GM21737 (cell line): ENCODE measurements around the gene CT45A6.
"Not testable (repeated sequence)": the region's sequence is repeated elsewhere in the genome, so short reads cannot be mapped to it uniquely, and the experiment has no call there.

Source experiments
- ATAC-seq: cut with Tn5 transposase; IDR thresholded peaks from one replicate; pipeline ENCODE4 v1.9.1; 2021; ENCODE audit warnings: mild to moderate bottlenecking, moderate library complexity; ENCODE audit not compliant: unreplicated experiment

The CT45A6 gene

GRCh38 chrX:135802687-135803086 lies at the start of gene CT45A6:
CT45A6 (minus strand) TSS chrX:135802787; CDS start chrX:135798993, 3,794 bp downstream.
- ATAC-seq = not testable (repeated sequence)

GRCh38 chrX:135837180-135837579 lies 34.6 kb upstream of the CT45A6 start, which contains the start of gene CT45A7:
CT45A7 (minus strand) TSS chrX:135837280; CDS start chrX:135833533, 3,747 bp downstream.
- ATAC-seq = not testable (repeated sequence)

GRCh38 chrX:135819912-135820311 lies 17.3 kb upstream of the CT45A6 start, which contains the start of gene CT45A2:
CT45A2 (minus strand) TSS chrX:135820012; CDS start chrX:135816265, 3,747 bp downstream.
- not testable (repeated sequence) for ATAC-seq

GRCh38 chrX:135785403-135785802 lies 17.2 kb downstream of the CT45A6 start, which contains the start of gene CT45A5:
CT45A5 (minus strand) TSS chrX:135785503; CDS start chrX:135781729, 3,774 bp downstream.
- ATAC-seq = not testable (repeated sequence)

GRCh38 chrX:135768091-135768490 lies 34.5 kb downstream of the CT45A6 start, which contains the start of gene CT45A3:
CT45A3 (minus strand) TSS chrX:135768191; CDS start chrX:135764444, 3,747 bp downstream.
- not testable (repeated sequence) for ATAC-seq

GRCh38 chrX:135744739-135745138 lies 57.8 kb downstream of the CT45A6 start:
- ATAC-seq = not testable (repeated sequence)
